ENCODE data around the gene ACOXL. TPM values are rescaled to one million over a fixed set of nuclear protein-coding genes. Genes with fewer than 3 reads are reported as not detected.
"Not testable (repeated sequence)": the region's sequence is repeated elsewhere in the genome, so short reads cannot be mapped to it uniquely, and the experiment has no call there.

Gene ACOXL
- total RNA-seq, 1 donor from 2014 or later = not detected

DNA sequence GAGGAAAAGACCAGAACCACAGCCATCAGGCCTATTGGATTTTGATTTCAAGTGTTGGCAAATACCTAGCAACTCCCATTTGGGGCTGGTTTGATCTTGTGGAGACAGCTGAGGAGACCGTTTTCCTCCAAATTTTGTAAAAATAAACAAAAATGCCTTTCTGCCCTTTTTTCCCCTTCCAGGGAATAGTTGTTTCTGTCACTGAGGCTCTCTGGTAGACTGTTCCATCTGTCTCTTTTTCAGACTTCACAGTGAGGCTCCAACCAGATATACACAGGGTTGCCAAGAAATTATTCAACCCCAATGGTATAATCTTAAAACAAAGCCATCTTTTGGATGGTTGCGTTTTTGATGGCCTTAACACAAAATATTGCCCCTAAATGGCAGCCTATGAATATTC is 115.7 kb downstream of the ACOXL start:
- H3K36me3 ChIP-seq (ENCODE audit: control insufficient read depth in 3 of 3, insufficient read depth in 3 of 3, low read length in 3 of 3) = no peaks in the 10 kb centered on the region
- no peak overlapping the region for H3K4me3 ChIP-seq (ENCODE audit: low read length in 3 of 3)
- no peaks in the 10 kb centered on the region for H3K9me3 ChIP-seq (ENCODE audit: control insufficient read depth in 3 of 3, low read length in 3 of 3)
- no peak overlapping the region for H3K27ac ChIP-seq (ENCODE audit: low read depth, low read length)
- no peaks in the 10 kb centered on the region for H3K27me3 ChIP-seq (ENCODE audit: control insufficient read depth in 3 of 3, insufficient read depth in 3 of 3, low read length in 3 of 3)
- no peak overlapping the region for H3K9ac ChIP-seq (ENCODE audit: low read depth in 1 of 3, low read length in 3 of 3)
- H3K4me1 ChIP-seq (ENCODE audit: control insufficient read depth in 3 of 3, insufficient read depth in 3 of 3, low read length in 3 of 3) = no peaks in the 10 kb centered on the region

DNA sequence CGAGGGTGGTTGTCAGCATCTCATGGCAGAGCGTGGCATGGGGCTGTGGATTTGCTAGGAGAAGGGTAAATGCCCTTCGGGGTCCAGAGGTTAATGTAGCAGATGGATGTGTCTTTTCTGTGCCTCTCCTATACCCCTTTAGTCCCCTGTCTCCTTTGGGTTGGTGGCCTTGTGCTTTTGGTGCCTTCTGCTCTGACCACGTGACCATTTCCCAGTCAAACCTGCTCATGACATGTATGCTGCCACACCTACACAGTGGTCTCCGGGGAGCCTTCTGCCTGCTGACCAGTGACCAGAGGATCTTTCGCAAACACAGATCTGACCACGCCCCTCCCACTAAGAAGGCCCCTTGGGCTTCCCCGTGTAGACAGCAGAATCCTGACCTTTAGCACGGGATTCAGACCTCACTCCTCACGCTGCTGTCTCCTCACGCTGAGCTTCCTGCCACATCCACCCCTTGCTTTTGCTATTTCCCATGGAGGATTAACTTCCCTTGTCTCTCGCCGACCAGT is 116.2 kb downstream of the ACOXL start:
- no peak overlapping the region for H3K27ac ChIP-seq (ENCODE audit: low read depth, low read length)
- H3K9ac ChIP-seq (ENCODE audit: low read depth in 1 of 3, low read length in 3 of 3) = no peak overlapping the region
- H3K36me3 ChIP-seq (ENCODE audit: control insufficient read depth in 3 of 3, insufficient read depth in 3 of 3, low read length in 3 of 3) = no peaks in the 10 kb centered on the region
- no peaks in the 10 kb centered on the region for H3K9me3 ChIP-seq (ENCODE audit: control insufficient read depth in 3 of 3, low read length in 3 of 3)
- H3K27me3 ChIP-seq (ENCODE audit: control insufficient read depth in 3 of 3, insufficient read depth in 3 of 3, low read length in 3 of 3) = no peaks in the 10 kb centered on the region
- no peak overlapping the region for H3K4me3 ChIP-seq (ENCODE audit: low read length in 3 of 3)
- no peaks in the 10 kb centered on the region for H3K4me1 ChIP-seq (ENCODE audit: control insufficient read depth in 3 of 3, insufficient read depth in 3 of 3, low read length in 3 of 3)

DNA sequence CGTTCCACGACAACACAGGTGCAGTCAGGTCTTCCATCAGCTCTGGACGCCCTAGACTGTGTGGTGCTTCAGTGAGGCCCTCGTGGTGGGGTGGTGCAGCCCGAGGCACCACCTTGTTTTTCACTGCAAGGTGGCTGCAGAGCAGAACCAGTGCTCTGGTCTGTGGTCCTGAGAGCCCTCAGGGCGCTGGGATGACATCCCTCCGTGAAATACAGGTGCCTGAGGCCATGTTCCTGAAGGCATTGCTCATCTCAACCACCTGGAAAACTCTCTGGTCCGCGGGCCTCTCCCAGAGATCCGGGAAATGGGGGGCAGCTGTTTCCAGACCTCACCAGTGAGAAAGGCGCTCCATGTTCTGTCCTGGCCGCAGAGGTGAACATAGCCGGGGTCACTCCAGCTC is 119.2 kb downstream of the ACOXL start:
- Histone ChIP-seq H3K27me3 (ENCODE audit: control insufficient read depth in 3 of 3, insufficient read depth in 3 of 3, low read length in 3 of 3) (peaks cover 0 to 2% (median 0%) of the 10 kb centered on the region in 3 donors), H3K4me3 (ENCODE audit: low read length in 3 of 3) (no peak overlapping the region), H3K4me1 (ENCODE audit: control insufficient read depth in 3 of 3, insufficient read depth in 3 of 3, low read length in 3 of 3) (no peaks in the 10 kb centered on the region), H3K9ac (ENCODE audit: low read depth in 1 of 3, low read length in 3 of 3) (no peak overlapping the region), H3K27ac (ENCODE audit: low read depth, low read length) (no peak overlapping the region), H3K36me3 (ENCODE audit: control insufficient read depth in 3 of 3, insufficient read depth in 3 of 3, low read length in 3 of 3) (no peaks in the 10 kb centered on the region), H3K9me3 (ENCODE audit: control insufficient read depth in 3 of 3, low read length in 3 of 3) (no peaks in the 10 kb centered on the region)

DNA sequence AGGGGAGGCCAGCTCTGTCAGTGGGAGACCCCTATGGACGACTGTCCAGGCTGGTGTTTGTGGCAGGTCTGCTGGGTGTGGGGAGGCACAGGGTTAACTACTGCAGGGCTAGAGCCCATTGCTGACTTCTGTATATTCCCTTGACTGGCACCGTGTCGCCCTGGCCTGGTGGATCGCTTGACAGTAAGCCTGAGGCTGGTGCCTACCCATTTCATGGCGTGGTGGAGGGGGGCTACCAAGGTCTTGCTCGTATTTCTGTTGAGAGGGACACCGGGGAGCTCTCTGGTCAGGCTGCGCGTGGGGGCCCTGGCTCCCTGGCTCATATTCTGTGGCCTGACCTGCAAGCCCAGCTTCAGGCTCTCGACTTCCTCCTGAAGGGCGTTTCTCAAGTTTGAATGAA is 119.7 kb downstream of the ACOXL start:
- peaks cover 0 to 4% (median 2%) of the 10 kb centered on the region in 3 donors for H3K27me3 ChIP-seq (ENCODE audit: control insufficient read depth in 3 of 3, insufficient read depth in 3 of 3, low read length in 3 of 3)
- no peaks in the 10 kb centered on the region for H3K36me3 ChIP-seq (ENCODE audit: control insufficient read depth in 3 of 3, insufficient read depth in 3 of 3, low read length in 3 of 3)
- H3K4me1 ChIP-seq (ENCODE audit: control insufficient read depth in 3 of 3, insufficient read depth in 3 of 3, low read length in 3 of 3) = no peaks in the 10 kb centered on the region
- no peaks in the 10 kb centered on the region for H3K9me3 ChIP-seq (ENCODE audit: control insufficient read depth in 3 of 3, low read length in 3 of 3)
- no peak overlapping the region for H3K27ac ChIP-seq (ENCODE audit: low read depth, low read length)
- H3K4me3 ChIP-seq (ENCODE audit: low read length in 3 of 3) = no peak overlapping the region
- H3K9ac ChIP-seq (ENCODE audit: low read depth in 1 of 3, low read length in 3 of 3) = no peak overlapping the region

DNA sequence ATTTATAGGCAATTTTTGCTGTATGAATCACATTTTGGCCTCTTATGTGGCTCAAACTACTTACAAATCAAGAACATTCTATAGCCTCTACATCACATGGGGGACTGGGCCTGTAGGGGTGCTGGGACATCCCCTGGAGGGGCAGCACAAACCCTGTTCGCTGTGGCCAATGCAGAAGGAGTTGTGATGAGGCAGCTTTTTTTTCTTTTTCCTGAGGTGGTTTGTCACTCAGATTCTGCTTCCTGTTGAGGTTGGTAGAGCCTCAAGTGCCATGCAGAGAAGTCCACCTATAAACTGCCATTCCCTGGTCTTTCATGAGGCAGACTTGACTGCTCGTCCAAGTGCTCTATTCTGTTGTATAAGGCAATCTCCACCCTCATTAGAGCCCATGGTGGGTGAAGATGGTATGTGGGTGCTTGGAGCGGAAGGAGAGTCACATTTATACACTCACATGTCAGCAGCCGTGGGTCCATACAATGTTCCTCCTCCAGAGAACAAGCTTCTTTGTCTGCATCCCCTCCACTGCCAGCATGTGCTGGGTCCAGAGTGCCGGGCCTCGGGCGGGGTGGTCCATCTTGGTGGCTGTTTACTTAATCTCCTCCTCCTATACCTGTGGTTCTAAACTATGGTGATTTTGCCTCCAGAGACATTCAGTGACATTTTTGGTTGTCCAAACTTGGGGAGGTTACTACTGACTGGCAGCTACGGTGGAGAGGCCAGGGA is 120.3 kb downstream of the ACOXL start:
- H3K4me1 ChIP-seq (ENCODE audit: control insufficient read depth in 3 of 3, insufficient read depth in 3 of 3, low read length in 3 of 3) = no peaks in the 10 kb centered on the region
- H3K36me3 ChIP-seq (ENCODE audit: control insufficient read depth in 3 of 3, insufficient read depth in 3 of 3, low read length in 3 of 3) = no peaks in the 10 kb centered on the region
- H3K27ac ChIP-seq (ENCODE audit: low read depth, low read length) = no peak overlapping the region
- H3K9ac ChIP-seq (ENCODE audit: low read depth in 1 of 3, low read length in 3 of 3) = no peak overlapping the region
- H3K4me3 ChIP-seq (ENCODE audit: low read length in 3 of 3) = no peak overlapping the region
- no peaks in the 10 kb centered on the region for H3K9me3 ChIP-seq (ENCODE audit: control insufficient read depth in 3 of 3, low read length in 3 of 3)
- peaks cover 0 to 7% (median 6%) of the 10 kb centered on the region in 3 donors for H3K27me3 ChIP-seq (ENCODE audit: control insufficient read depth in 3 of 3, insufficient read depth in 3 of 3, low read length in 3 of 3)

DNA sequence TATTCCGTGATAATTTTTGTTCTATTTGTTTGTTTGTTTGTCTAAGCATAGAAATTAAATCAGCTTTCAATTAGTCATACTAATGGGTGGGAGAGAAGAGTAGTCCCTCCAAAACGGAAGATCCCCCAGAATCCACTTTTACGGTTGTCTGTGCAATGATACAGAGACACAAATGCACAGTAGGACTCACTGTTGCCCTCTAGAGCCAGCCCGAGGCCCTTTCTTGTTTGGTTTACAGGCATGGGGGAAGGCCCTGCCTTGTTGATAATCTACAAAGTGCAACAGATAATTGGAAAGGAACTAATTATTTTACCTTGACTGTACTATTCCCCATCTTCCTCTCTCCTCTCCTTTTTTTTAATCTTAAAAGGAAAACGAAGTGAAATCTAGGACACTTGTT is 121.1 kb downstream of the ACOXL start:
- peaks cover 5 to 14% (median 6%) of the 10 kb centered on the region in 3 donors for H3K27me3 ChIP-seq (ENCODE audit: control insufficient read depth in 3 of 3, insufficient read depth in 3 of 3, low read length in 3 of 3)
- H3K36me3 ChIP-seq (ENCODE audit: control insufficient read depth in 3 of 3, insufficient read depth in 3 of 3, low read length in 3 of 3) = no peaks in the 10 kb centered on the region
- no peaks in the 10 kb centered on the region for H3K4me1 ChIP-seq (ENCODE audit: control insufficient read depth in 3 of 3, insufficient read depth in 3 of 3, low read length in 3 of 3)
- no peak overlapping the region for H3K27ac ChIP-seq (ENCODE audit: low read depth, low read length)
- H3K4me3 ChIP-seq (ENCODE audit: low read length in 3 of 3) = no peak overlapping the region
- H3K9ac ChIP-seq (ENCODE audit: low read depth in 1 of 3, low read length in 3 of 3) = no peak overlapping the region
- H3K9me3 ChIP-seq (ENCODE audit: control insufficient read depth in 3 of 3, low read length in 3 of 3) = no peaks in the 10 kb centered on the region

DNA sequence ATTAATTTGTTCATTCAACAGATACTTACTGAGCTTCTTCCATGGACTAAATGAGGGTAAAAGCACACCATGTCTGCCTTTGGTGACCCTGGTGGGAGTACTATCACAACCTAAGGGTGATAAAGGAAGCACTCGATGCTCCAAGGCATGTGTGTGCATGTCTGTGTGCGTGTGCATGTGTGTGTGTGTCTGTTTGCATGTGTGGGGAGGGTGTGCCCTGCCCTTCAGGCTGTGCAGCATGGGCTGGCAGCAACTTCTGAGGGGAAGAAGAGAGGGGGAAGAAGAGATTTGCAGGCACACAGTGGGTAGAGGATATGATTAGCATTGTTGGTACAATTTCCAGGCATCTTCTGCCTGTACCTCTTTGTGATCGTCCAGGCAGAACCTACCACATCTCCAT is 121.6 kb downstream of the ACOXL start:
- peaks cover 6 to 17% (median 8%) of the 10 kb centered on the region in 3 donors for H3K27me3 ChIP-seq (ENCODE audit: control insufficient read depth in 3 of 3, insufficient read depth in 3 of 3, low read length in 3 of 3)

DNA sequence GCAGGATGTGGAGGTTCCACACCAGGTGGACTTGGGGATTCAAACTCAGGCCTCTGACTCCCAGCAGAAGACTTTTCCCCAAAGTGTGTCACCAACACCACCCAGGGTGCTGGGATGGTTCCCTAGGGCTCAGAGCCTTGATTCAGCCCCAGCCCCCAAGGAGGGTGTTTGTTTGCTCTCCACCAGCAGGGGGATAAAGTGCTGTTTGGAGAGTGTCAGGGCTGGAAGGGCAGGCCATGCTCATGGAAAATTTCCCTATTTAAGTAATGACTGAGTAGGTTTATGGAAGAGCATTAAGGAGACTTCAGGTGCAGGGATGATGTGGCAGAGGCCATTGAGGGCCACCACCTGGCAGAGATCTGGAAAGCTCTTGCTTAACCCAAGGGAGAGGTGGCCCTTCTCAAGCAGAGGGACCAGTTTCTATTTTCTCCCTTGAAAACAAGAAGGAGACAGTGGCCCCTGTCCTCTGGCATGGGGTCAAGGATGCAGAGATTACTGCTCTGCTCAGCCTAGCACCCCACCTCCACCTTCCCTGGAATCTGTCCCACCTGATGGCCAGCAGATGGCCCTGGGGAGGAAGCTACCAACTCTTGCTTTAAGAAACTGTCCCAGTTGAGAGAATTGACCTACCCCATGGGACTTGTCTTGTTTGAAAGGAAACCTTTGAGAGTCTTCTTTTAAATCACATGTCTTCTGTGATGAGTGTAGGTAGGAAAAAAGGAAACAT is 122.1 kb downstream of the ACOXL start:
- H3K9me3 ChIP-seq (ENCODE audit: control insufficient read depth in 3 of 3, low read length in 3 of 3) = no peaks in the 10 kb centered on the region
- H3K9ac ChIP-seq (ENCODE audit: low read depth in 1 of 3, low read length in 3 of 3) = no peak overlapping the region
- H3K4me1 ChIP-seq (ENCODE audit: control insufficient read depth in 3 of 3, insufficient read depth in 3 of 3, low read length in 3 of 3) = no peaks in the 10 kb centered on the region

More for the DNA sequence above, 121.6 kb downstream of the ACOXL start:
- Histone ChIP-seq H3K27ac (ENCODE audit: low read depth, low read length) (no peak overlapping the region), H3K4me3 (ENCODE audit: low read length in 3 of 3) (no peak overlapping the region), H3K36me3 (ENCODE audit: control insufficient read depth in 3 of 3, insufficient read depth in 3 of 3, low read length in 3 of 3) (no peaks in the 10 kb centered on the region), H3K4me1 (ENCODE audit: control insufficient read depth in 3 of 3, insufficient read depth in 3 of 3, low read length in 3 of 3) (no peaks in the 10 kb centered on the region), H3K9ac (ENCODE audit: low read depth in 1 of 3, low read length in 3 of 3) (no peak overlapping the region), H3K9me3 (ENCODE audit: control insufficient read depth in 3 of 3, low read length in 3 of 3) (no peaks in the 10 kb centered on the region)

DNA sequence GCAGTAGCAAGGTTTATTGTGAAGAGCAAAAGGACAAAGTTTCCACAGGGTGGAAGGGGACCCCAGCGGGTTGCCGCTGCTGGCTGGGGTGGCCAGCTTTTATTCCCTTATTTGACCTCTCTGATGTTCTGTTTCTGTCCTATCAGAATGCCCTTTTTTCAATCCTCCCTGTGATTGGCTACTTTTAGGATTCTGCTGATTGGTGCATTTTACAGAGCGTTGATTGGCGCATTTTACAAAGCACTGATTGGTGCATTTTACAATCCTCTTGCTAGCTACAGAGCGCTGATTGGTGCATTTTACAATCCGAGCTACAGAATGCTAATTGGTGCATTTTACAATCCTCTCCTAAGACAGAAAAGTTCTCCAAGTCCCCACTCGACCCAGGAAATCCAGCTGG is 123.5 kb downstream of the ACOXL start:
- peaks cover 18 to 27% (median 21%) of the 10 kb centered on the region in 3 donors for H3K27me3 ChIP-seq (ENCODE audit: control insufficient read depth in 3 of 3, insufficient read depth in 3 of 3, low read length in 3 of 3)
- not testable (repeated sequence) for H3K4me3 ChIP-seq (ENCODE audit: low read length in 3 of 3)

More for the DNA sequence above, 122.1 kb downstream of the ACOXL start:
- Histone ChIP-seq H3K36me3 (ENCODE audit: control insufficient read depth in 3 of 3, insufficient read depth in 3 of 3, low read length in 3 of 3) (no peaks in the 10 kb centered on the region), H3K27me3 (ENCODE audit: control insufficient read depth in 3 of 3, insufficient read depth in 3 of 3, low read length in 3 of 3) (peaks cover 10 to 23% (median 10%) of the 10 kb centered on the region in 3 donors), H3K4me3 (ENCODE audit: low read length in 3 of 3) (no peak overlapping the region), H3K27ac (ENCODE audit: low read depth, low read length) (no peak overlapping the region)

DNA sequence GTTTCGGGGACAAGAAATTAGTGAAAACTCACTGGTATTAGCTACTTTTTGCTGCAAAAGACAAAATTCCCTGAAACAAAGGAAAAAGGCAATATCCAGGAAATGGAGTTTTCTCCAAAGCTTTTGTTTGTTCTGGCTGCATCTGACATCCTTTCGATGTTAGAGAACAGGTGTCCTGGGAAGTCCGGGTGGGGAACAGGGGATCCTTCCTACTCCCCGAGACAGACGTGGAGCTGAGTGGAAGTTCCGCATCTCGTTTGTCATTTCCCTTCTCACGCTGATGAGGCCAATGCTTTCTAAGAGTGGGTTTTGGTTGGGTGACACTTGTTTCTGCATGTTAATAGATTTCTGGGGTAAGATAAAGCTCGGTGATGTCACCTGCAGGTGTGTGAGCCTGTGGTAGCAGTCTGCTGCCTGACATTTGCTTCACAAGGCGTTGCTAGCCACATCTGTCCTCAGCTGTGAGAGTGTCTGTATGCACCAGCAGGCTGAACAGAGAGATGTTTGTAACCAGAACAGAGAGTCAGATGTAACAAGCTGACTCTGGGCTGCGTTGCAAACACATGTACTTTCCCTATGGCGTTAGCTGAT is 125.9 kb downstream of the ACOXL start:
- no peak overlapping the region for H3K9ac ChIP-seq (ENCODE audit: low read depth in 1 of 3, low read length in 3 of 3)
- H3K27ac ChIP-seq (ENCODE audit: low read depth, low read length) = no peak overlapping the region
- no peak overlapping the region for H3K4me3 ChIP-seq (ENCODE audit: low read length in 3 of 3)
- H3K27me3 ChIP-seq (ENCODE audit: control insufficient read depth in 3 of 3, insufficient read depth in 3 of 3, low read length in 3 of 3) = peaks cover 19 to 29% (median 25%) of the 10 kb centered on the region in 3 donors
- no peaks in the 10 kb centered on the region for H3K36me3 ChIP-seq (ENCODE audit: control insufficient read depth in 3 of 3, insufficient read depth in 3 of 3, low read length in 3 of 3)
- no peaks in the 10 kb centered on the region for H3K4me1 ChIP-seq (ENCODE audit: control insufficient read depth in 3 of 3, insufficient read depth in 3 of 3, low read length in 3 of 3)
- H3K9me3 ChIP-seq (ENCODE audit: control insufficient read depth in 3 of 3, low read length in 3 of 3) = no peaks in the 10 kb centered on the region

More for the DNA sequence above, 123.5 kb downstream of the ACOXL start:
- H3K9ac ChIP-seq (ENCODE audit: low read depth in 1 of 3, low read length in 3 of 3); H3K9me3 ChIP-seq (ENCODE audit: control insufficient read depth in 3 of 3, low read length in 3 of 3); H3K4me1 ChIP-seq (ENCODE audit: control insufficient read depth in 3 of 3, insufficient read depth in 3 of 3, low read length in 3 of 3); H3K27ac ChIP-seq (ENCODE audit: low read depth, low read length); H3K36me3 ChIP-seq (ENCODE audit: control insufficient read depth in 3 of 3, insufficient read depth in 3 of 3, low read length in 3 of 3): not testable (repeated sequence)
